GM19452 (cell line): ENCODE results near the gene OSBPL10.

Source experiments
- ATAC-seq: cut with Tn5 transposase; IDR thresholded peaks from one replicate; pipeline ENCODE4 v1.9.1; 2021; ENCODE audit not compliant: unreplicated experiment

The OSBPL10 gene

GRCh38 chr3:31752305-31753049, 228.6 kb downstream of the OSBPL10 start:
- ATAC-seq = no peak

- no peak for ATAC-seq
Measured at GRCh38 chr3:31750341-31750740, 230.7 kb downstream of the OSBPL10 start.

GRCh38 chr3:31748933-31749295, 232.1 kb downstream of the OSBPL10 start:
- ATAC-seq = no peak

GRCh38 chr3:31748281-31748932, 232.7 kb downstream of the OSBPL10 start:
- ATAC-seq = no peak

GRCh38 chr3:31747785-31748184, 233.3 kb downstream of the OSBPL10 start:
- no peak for ATAC-seq

- ATAC-seq = no peak
Measured at GRCh38 chr3:31744913-31745312, 236.1 kb downstream of the OSBPL10 start.

GRCh38 chr3:31743331-31744089, 237.6 kb downstream of the OSBPL10 start:
- ATAC-seq = no peak

GRCh38 chr3:31740397-31740796, 240.7 kb downstream of the OSBPL10 start:
- ATAC-seq = no peak

- ATAC-seq = no peak
Measured at GRCh38 chr3:31738412-31738811, 242.7 kb downstream of the OSBPL10 start.

- ATAC-seq = no peak
Measured at GRCh38 chr3:31735667-31736066, 245.4 kb downstream of the OSBPL10 start.

- ATAC-seq = no peak
Measured at GRCh38 chr3:31733234-31733667, 247.8 kb downstream of the OSBPL10 start.

GRCh38 chr3:31732548-31732947, 248.5 kb downstream of the OSBPL10 start:
- no peak for ATAC-seq

- no peak for ATAC-seq
Measured at GRCh38 chr3:31729573-31729972, 251.5 kb downstream of the OSBPL10 start.

- no peak for ATAC-seq
Measured at GRCh38 chr3:31729082-31729481, 252.0 kb downstream of the OSBPL10 start.

- no peak for ATAC-seq
Measured at GRCh38 chr3:31728403-31728802, 252.7 kb downstream of the OSBPL10 start.

GRCh38 chr3:31725976-31726375, 255.1 kb downstream of the OSBPL10 start:
- ATAC-seq = no peak

GRCh38 chr3:31725568-31725967, 255.5 kb downstream of the OSBPL10 start:
- no peak for ATAC-seq

- no peak for ATAC-seq
Measured at GRCh38 chr3:31724651-31725050, 256.4 kb downstream of the OSBPL10 start.

GRCh38 chr3:31724116-31724515, 256.9 kb downstream of the OSBPL10 start:
- no peak for ATAC-seq

GRCh38 chr3:31723701-31724100, 257.4 kb downstream of the OSBPL10 start:
- no peak for ATAC-seq

GRCh38 chr3:31721676-31722075, 259.4 kb downstream of the OSBPL10 start:
- ATAC-seq = no peak
